ENCODE measurements around the gene FGFR2. TPM values are rescaled to one million over a fixed set of nuclear protein-coding genes. Genes with fewer than 3 reads are reported as not detected.

The FGFR2 gene
- polyA plus RNA-seq, 1 of the 3 experiments (the other 2 are of a cell fraction): 0.02 TPM

GRCh38 chr10:121461307-121461706 is 136.9 kb downstream of the FGFR2 start:
- H3K79me2 ChIP-seq (ENCODE audit: insufficient read depth): no peaks in the 10 kb centered on the region
- H3F3A ChIP-seq (replicated peaks; ENCODE audit: insufficient read depth): no peaks in the 10 kb centered on the region
- peaks cover 0 to 10% of the 10 kb centered on the region in 2 experiments; a peak in 2 of 4 replicates for H3K4me1 ChIP-seq (ENCODE audit: control insufficient read depth in 1 of 2, insufficient read depth in 2 of 2, low read depth in 1 of 2, low read length in 1 of 2)
- TF ChIP-seq EP300 (IDR thresholded peaks at IDR 0.05; ENCODE audit: borderline replicate concordance in 1 of 2, low read depth in 1 of 2, low read length in 1 of 2) (no peak), RAD21 (IDR thresholded peaks at IDR 0.05; ENCODE audit: low read length) (no peak), EZH2phosphoT487 (IDR thresholded peaks at IDR 0.05; ENCODE audit: borderline replicate concordance, low read depth) (no peak), ELF1 (IDR thresholded peaks at IDR 0.05) (no peak), FOXJ3 (CRISPR knock-in tag; IDR thresholded peaks at IDR 0.05) (no peak), REST (IDR thresholded peaks at IDR 0.05; ENCODE audit: low read depth, low read length) (no peak), RXRA (IDR thresholded peaks at IDR 0.05; ENCODE audit: borderline replicate concordance, low read depth) (no peak), TAF1 (IDR thresholded peaks at IDR 0.05; ENCODE audit: borderline replicate concordance, low read depth, low read length) (no peak), JUND (IDR thresholded peaks at IDR 0.05) (no peak), USF2 (IDR thresholded peaks at IDR 0.05; ENCODE audit: borderline replicate concordance, low read depth, low read length) (no peak), NFIC (IDR thresholded peaks at IDR 0.05; ENCODE audit: borderline replicate concordance) (no peak), SMC3 (IDR thresholded peaks at IDR 0.05; ENCODE audit: low read depth, low read length) (no peak), MAX (IDR thresholded peaks at IDR 0.05; ENCODE audit: low read depth) (no peak), MEF2A (IDR thresholded peaks at IDR 0.05; ENCODE audit: borderline replicate concordance, low read depth) (no peak), GATA2 (CRISPR knock-in tag; IDR thresholded peaks at IDR 0.05) (no peak)
- no peaks in the 10 kb centered on the region for H3K27me3 ChIP-seq (ENCODE audit: insufficient read depth)
- CTCF ChIA-PET: no interaction called here
- no peak overlapping the region for H3K4me2 ChIP-seq
- no peaks in the 10 kb centered on the region for H3K9me2 ChIP-seq
- H3K4me3 ChIP-seq (ENCODE audit: low read depth in 2 of 2, low read length in 1 of 2): no peak overlapping the region
- no peaks in the 10 kb centered on the region for H3K9me3 ChIP-seq
- POLR2A ChIA-PET: no interaction called here
- 43% methylated on average over 5 of the region's 5 CpGs for WGBS (ENCODE audit: low lambda C conversion rate)
- H2AFZ ChIP-seq (ENCODE audit: low read depth): no peak overlapping the region
- DNase-seq: no peak
- H3K9ac ChIP-seq: no peak overlapping the region
- no peak overlapping the region for H3K27ac ChIP-seq (ENCODE audit: low read depth in 2 of 2, low read length in 1 of 2)
- no peaks in the 10 kb centered on the region for H4K20me1 ChIP-seq (ENCODE audit: insufficient read depth)
- H3K36me3 ChIP-seq (replicated peaks in 1 of 2; ENCODE audit: control insufficient read depth in 1 of 2, insufficient read depth in 2 of 2, low read length in 1 of 2): no peaks in the 10 kb centered on the region

All from SK-N-SH (cell line).